IPS-18c (cell line): ENCODE data around the gene MSL3B.

Experiments used
- H3K4me3 ChIP-seq: 2 replicates; pipeline ENCODE4 v1.7.0; 2013; ENCODE audit warnings: low read depth, mild to moderate bottlenecking, low read length, moderate library complexity; ENCODE audit not compliant: insufficient read depth
- H3K9me3 ChIP-seq: one replicate; pipeline ENCODE4 v1.6.1; 2013; ENCODE audit warnings: mild to moderate bottlenecking, low read length, moderate library complexity; ENCODE audit not compliant: control insufficient read depth, insufficient read depth

Gene MSL3B

GRCh38 chr2:233824373-233824772 lies 43.8 kb downstream of the MSL3B start:
- Histone ChIP-seq H3K4me3 (no peak overlapping the region), H3K9me3 (no peaks in the 10 kb centered on the region)

GRCh38 chr2:233823731-233824121 lies 44.5 kb downstream of the MSL3B start:
- Histone ChIP-seq H3K9me3 (no peaks in the 10 kb centered on the region), H3K4me3 (no peak overlapping the region)

GRCh38 chr2:233822781-233823730 lies 45.1 kb downstream of the MSL3B start:
- Histone ChIP-seq H3K9me3 (no peaks in the 10 kb centered on the region), H3K4me3 (no peak overlapping the region)

GRCh38 chr2:233822101-233822771 lies 46.0 kb downstream of the MSL3B start:
- no peak overlapping the region for H3K4me3 ChIP-seq
- no peaks in the 10 kb centered on the region for H3K9me3 ChIP-seq

GRCh38 chr2:233821709-233822100 lies 46.5 kb downstream of the MSL3B start:
- H3K4me3 ChIP-seq: no peak overlapping the region
- no peaks in the 10 kb centered on the region for H3K9me3 ChIP-seq

GRCh38 chr2:233821196-233821595 lies 47.0 kb downstream of the MSL3B start:
- Histone ChIP-seq H3K4me3 (no peak overlapping the region), H3K9me3 (no peaks in the 10 kb centered on the region)

GRCh38 chr2:233820774-233821105 lies 47.4 kb downstream of the MSL3B start:
- Histone ChIP-seq H3K9me3 (no peaks in the 10 kb centered on the region), H3K4me3 (no peak overlapping the region)

- Histone ChIP-seq H3K4me3 (no peak overlapping the region), H3K9me3 (no peaks in the 10 kb centered on the region)
Observed at GRCh38 chr2:233819884-233820773, 48.1 kb downstream of the MSL3B start.

- H3K9me3 ChIP-seq: no peaks in the 10 kb centered on the region
Observed at GRCh38 chr2:233818639-233819621, 49.3 kb downstream of the MSL3B start.

GRCh38 chr2:233817995-233818638 lies 50.1 kb downstream of the MSL3B start:
- no peak overlapping the region for H3K4me3 ChIP-seq
- no peaks in the 10 kb centered on the region for H3K9me3 ChIP-seq

More at GRCh38 chr2:233818639-233819621, 49.3 kb downstream of the MSL3B start:
- no peak overlapping the region for H3K4me3 ChIP-seq

GRCh38 chr2:233817361-233817911 lies 50.8 kb downstream of the MSL3B start:
- H3K9me3 ChIP-seq: no peaks in the 10 kb centered on the region
- no peak overlapping the region for H3K4me3 ChIP-seq

- Histone ChIP-seq H3K4me3 (no peak overlapping the region), H3K9me3 (no peaks in the 10 kb centered on the region)
Observed at GRCh38 chr2:233816771-233817170, 51.4 kb downstream of the MSL3B start.

- Histone ChIP-seq H3K4me3 (no peak overlapping the region), H3K9me3 (no peaks in the 10 kb centered on the region)
Observed at GRCh38 chr2:233816334-233816733, 51.9 kb downstream of the MSL3B start.

- Histone ChIP-seq H3K9me3 (no peaks in the 10 kb centered on the region), H3K4me3 (no peak overlapping the region)
Observed at GRCh38 chr2:233815861-233816260, 52.3 kb downstream of the MSL3B start.
